GM19023 (cell line): ENCODE results near the gene DDC.
"Not testable (repeated sequence)": the region's sequence is repeated elsewhere in the genome, so short reads cannot be mapped to it uniquely, and the experiment has no call there.

Experiments
- ATAC-seq: cut with Tn5 transposase; IDR thresholded peaks from one replicate; pipeline ENCODE4 v1.9.1; 2021; ENCODE audit warnings: mild to moderate bottlenecking, moderate library complexity; ENCODE audit not compliant: unreplicated experiment

DDC gene

GRCh38 chr7:50589364-50589763, 24.2 kb upstream of the DDC start:
- no peak for ATAC-seq

- no peak for ATAC-seq
Observed at GRCh38 chr7:50588937-50589336, 23.7 kb upstream of the DDC start.

- ATAC-seq = no peak
Observed at GRCh38 chr7:50587737-50588136, 22.5 kb upstream of the DDC start.

- no peak for ATAC-seq
Observed at GRCh38 chr7:50584793-50585408, 19.7 kb upstream of the DDC start.

GRCh38 chr7:50584386-50584785, 19.2 kb upstream of the DDC start:
- no peak for ATAC-seq

- not testable (repeated sequence) for ATAC-seq
Observed at GRCh38 chr7:50583295-50583694, 18.1 kb upstream of the DDC start.

GRCh38 chr7:50582271-50582670, 17.1 kb upstream of the DDC start:
- ATAC-seq = not testable (repeated sequence)

GRCh38 chr7:50580666-50581065, 15.5 kb upstream of the DDC start:
- not testable (repeated sequence) for ATAC-seq

- no peak for ATAC-seq
Observed at GRCh38 chr7:50580057-50580456, 14.9 kb upstream of the DDC start.

- ATAC-seq = not testable (repeated sequence)
Observed at GRCh38 chr7:50578105-50578504, 12.9 kb upstream of the DDC start.

GRCh38 chr7:50577569-50577968, 12.4 kb upstream of the DDC start:
- no peak for ATAC-seq

GRCh38 chr7:50576388-50576787, 11.2 kb upstream of the DDC start:
- ATAC-seq = not testable (repeated sequence)

- ATAC-seq = no peak
Observed at GRCh38 chr7:50567715-50568261, 2.6 kb upstream of the DDC start.

GRCh38 chr7:50565977-50566376, 772 bp upstream of the DDC start:
- no peak for ATAC-seq

GRCh38 chr7:50565559-50565916, 333 bp upstream of the DDC start:
- no peak for ATAC-seq

- no peak for ATAC-seq
Observed at GRCh38 chr7:50564171-50564570, 1.0 kb downstream of the DDC start.

GRCh38 chr7:50562136-50562535, 3.1 kb downstream of the DDC start:
- no peak for ATAC-seq

- ATAC-seq = no peak
Observed at GRCh38 chr7:50560865-50561351, 4.3 kb downstream of the DDC start.

- no peak for ATAC-seq
Observed at GRCh38 chr7:50559881-50560280, 5.3 kb downstream of the DDC start.

- ATAC-seq = no peak
Observed at GRCh38 chr7:50558294-50559053, 6.7 kb downstream of the DDC start.

GRCh38 chr7:50557099-50557498, 8.1 kb downstream of the DDC start:
- no peak for ATAC-seq
